ENCODE measurements around the gene MPP2. TPM values are rescaled to one million over a fixed set of nuclear protein-coding genes. Genes with fewer than 3 reads are reported as not detected.

The MPP2 gene
- total and polyA plus RNA-seq, 2 of the 13 experiments (the other 11 are each of a cell fraction or from before 2014, with no cell fraction given): 0.20 to 1.7 TPM

DNA sequence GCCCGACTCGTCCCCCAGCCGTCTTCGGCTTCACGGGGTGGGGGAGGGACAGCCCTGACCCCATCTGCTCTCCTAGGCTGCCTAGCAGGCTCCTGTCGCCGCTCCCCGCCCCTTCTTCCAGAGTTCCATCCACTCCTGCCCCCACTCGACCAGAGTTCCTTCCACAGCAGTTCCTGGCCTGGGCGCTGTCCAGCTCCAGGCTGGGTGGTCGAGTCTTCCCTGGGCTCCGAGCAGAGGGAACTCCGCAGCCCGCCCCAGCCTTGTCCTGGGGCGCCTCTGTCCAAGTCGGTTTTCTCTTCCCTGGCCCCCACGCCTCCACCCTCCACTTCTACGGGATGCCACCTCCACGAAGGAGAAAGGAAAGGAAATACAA, 45.0 kb upstream of the MPP2 start (continued):
- TF ChIP-seq, protein P1, sequence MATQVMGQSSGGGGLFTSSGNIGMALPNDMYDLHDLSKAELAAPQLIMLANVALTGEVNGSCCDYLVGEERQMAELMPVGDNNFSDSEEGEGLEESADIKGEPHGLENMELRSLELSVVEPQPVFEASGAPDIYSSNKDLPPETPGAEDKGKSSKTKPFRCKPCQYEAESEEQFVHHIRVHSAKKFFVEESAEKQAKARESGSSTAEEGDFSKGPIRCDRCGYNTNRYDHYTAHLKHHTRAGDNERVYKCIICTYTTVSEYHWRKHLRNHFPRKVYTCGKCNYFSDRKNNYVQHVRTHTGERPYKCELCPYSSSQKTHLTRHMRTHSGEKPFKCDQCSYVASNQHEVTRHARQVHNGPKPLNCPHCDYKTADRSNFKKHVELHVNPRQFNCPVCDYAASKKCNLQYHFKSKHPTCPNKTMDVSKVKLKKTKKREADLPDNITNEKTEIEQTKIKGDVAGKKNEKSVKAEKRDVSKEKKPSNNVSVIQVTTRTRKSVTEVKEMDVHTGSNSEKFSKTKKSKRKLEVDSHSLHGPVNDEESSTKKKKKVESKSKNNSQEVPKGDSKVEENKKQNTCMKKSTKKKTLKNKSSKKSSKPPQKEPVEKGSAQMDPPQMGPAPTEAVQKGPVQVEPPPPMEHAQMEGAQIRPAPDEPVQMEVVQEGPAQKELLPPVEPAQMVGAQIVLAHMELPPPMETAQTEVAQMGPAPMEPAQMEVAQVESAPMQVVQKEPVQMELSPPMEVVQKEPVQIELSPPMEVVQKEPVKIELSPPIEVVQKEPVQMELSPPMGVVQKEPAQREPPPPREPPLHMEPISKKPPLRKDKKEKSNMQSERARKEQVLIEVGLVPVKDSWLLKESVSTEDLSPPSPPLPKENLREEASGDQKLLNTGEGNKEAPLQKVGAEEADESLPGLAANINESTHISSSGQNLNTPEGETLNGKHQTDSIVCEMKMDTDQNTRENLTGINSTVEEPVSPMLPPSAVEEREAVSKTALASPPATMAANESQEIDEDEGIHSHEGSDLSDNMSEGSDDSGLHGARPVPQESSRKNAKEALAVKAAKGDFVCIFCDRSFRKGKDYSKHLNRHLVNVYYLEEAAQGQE (IDR thresholded peaks at IDR 0.05; ENCODE audit: borderline replicate concordance in 1 of 2, low read depth in 1 of 2, low read length in 2 of 2): peak; percentile 38 to 86
- TF ChIP-seq ZMYM2 (CRISPR knock-in tag; IDR thresholded peaks at IDR 0.05) (no peak), NFRKB (IDR thresholded peaks at IDR 0.05) (no peak), TBL1XR1 (IDR thresholded peaks at IDR 0.05; ENCODE audit: borderline replicate concordance, low read length, partially characterized antibody) (no peak), ZBTB7A (CRISPR knock-in tag; IDR thresholded peaks at IDR 0.05) (no peak)

DNA sequence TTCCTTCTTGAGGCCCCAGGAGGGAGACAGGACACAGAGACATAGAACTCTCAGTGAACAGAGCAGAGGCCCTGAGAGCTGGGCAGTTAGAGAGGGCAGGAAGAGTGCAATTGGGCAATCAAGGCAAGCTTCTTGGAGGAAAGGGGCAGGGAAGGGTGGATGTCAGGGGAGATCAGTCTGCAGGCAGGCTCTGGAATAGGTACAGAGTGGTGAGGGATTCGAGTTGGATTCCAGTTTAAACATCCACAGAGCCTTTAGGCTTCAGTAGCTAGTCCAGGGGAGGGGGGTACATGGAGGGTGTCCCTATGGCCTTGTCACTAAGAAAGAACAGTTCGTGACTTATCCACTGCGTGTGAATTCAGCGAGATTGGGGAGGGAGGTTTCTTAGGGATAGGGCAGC, 44.4 kb upstream of the MPP2 start:
- Histone ChIP-seq H3K27ac (ENCODE audit: extremely low read length, insufficient read depth, low read length) (no peak overlapping the region), H2AFZ (ENCODE audit: low read length) (no peak overlapping the region), H3K4me2 (ENCODE audit: low read depth, low read length) (no peak overlapping the region), H3K27me3 (ENCODE audit: control insufficient read depth in 1 of 2, insufficient read depth in 2 of 2, low read length in 2 of 2) (peaks cover 31 to 93% of the 10 kb centered on the region in 2 experiments), H3K36me3 (replicated peaks in 1 of 2; ENCODE audit: control insufficient read depth in 1 of 2, insufficient read depth in 2 of 2, low read length in 2 of 2) (no peaks in the 10 kb centered on the region), H4K20me1 (ENCODE audit: insufficient read depth, low read length) (no peaks in the 10 kb centered on the region), H3K9me3 (ENCODE audit: low read length) (no peaks in the 10 kb centered on the region), H3K79me2 (ENCODE audit: insufficient read depth, low read length) (no peaks in the 10 kb centered on the region), H3K4me3 (replicated peaks in 1 of 3; ENCODE audit: insufficient read depth in 1 of 3, low read depth in 2 of 3, low read length in 3 of 3) (no peak overlapping the region), H3K4me1 (ENCODE audit: insufficient read depth, low read length) (peaks cover 14% of the 10 kb centered on the region), H3K9ac (ENCODE audit: insufficient read depth, low read depth, low read length) (no peak overlapping the region)
- no peak for FAIRE-seq
- no peak for ATAC-seq
- ChIA-PET CTCF (ENCODE audit: low intra/inter-chr PET ratio, low total read pairs) (no interaction called here), POLR2A (no interaction called here)
- WGBS (ENCODE audit: low lambda C conversion rate): 36% methylated on average over 4 of the region's 4 CpGs
- no peak for DNase-seq (ENCODE audit: low spot score)
- intact Hi-C loops (cut with micrococcal nuclease; ENCODE audit: unreplicated experiment) (no loop called here), in situ Hi-C loops (cut with HindIII; ENCODE audit: extremely low pct_ligation_motif_present, low pct_unique_long_range_greater_than_20kb) (no loop called here)
- TF ChIP-seq SRY (CRISPR knock-in tag; IDR thresholded peaks at IDR 0.05) (no peak), ZFP36L2 (CRISPR knock-in tag; IDR thresholded peaks at IDR 0.05) (no peak), KLF12 (CRISPR knock-in tag; IDR thresholded peaks at IDR 0.05; ENCODE audit: borderline replicate concordance) (no peak)
- TF ChIP-seq, protein P2, sequence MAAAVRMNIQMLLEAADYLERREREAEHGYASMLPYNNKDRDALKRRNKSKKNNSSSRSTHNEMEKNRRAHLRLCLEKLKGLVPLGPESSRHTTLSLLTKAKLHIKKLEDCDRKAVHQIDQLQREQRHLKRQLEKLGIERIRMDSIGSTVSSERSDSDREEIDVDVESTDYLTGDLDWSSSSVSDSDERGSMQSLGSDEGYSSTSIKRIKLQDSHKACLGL (CRISPR knock-in tag; IDR thresholded peaks at IDR 0.05): no peak
- no TSS peak for BruUV-seq (replicated peaks)

Measured in HepG2 (cell line).